HG02571 (cell line): ENCODE results near the gene OR51B5.
"Not testable (repeated sequence)": the region's sequence is repeated elsewhere in the genome, so short reads cannot be mapped to it uniquely, and the experiment has no call there.

Experiments
- ATAC-seq: cut with Tn5 transposase; IDR thresholded peaks from one replicate; pipeline ENCODE4 v1.9.1; 2021; ENCODE audit warnings: mild to moderate bottlenecking, moderate library complexity; ENCODE audit not compliant: unreplicated experiment

The OR51B5 gene, protein sequence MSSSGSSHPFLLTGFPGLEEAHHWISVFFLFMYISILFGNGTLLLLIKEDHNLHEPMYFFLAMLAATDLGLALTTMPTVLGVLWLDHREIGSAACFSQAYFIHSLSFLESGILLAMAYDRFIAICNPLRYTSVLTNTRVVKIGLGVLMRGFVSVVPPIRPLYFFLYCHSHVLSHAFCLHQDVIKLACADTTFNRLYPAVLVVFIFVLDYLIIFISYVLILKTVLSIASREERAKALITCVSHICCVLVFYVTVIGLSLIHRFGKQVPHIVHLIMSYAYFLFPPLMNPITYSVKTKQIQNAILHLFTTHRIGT

DNA sequence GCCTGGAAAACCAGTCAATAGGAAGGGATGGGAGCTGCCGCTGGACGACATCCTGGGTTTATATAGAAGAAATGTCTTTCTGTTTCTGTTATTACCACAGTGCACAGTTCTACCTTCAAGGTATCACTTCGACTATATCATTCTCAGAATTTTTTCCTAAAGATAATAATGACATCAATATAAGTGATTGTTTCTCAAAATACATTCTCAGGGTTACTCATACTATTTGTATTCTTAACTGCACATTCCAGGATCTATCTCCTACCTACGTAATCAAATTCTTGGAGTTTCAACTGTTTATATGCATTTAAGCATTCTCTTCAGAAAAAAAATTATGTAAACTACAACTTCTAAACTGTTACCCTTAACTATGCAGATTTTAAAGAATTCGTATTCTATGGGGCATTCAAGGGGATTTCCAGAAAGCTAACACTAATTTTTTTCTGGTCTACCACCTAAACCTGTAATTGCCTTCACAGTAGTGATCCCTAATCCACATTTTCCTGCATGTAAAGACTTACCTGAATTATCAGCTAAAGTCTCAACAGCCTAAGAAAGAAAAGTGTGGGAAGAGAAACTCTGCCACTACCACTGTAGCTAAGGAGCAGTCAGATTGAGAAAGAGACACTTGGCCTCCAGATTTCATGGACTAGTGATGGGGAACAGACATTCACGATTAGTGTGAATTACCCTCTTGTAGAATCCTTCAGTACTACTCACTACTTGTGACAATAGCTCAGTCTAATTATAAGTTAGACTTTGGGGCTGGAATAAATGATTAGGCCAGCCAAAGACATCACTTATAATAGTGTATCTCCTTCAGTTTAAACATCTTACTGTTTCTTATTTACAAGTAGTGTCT is at the start of gene OR51B5:
OR51B5 (minus strand) TSS at position 51 of the 862 bp plus-strand sequence; CDS start at position 51, 0 bp downstream.
- peak; percentile 44 for ATAC-seq

DNA sequence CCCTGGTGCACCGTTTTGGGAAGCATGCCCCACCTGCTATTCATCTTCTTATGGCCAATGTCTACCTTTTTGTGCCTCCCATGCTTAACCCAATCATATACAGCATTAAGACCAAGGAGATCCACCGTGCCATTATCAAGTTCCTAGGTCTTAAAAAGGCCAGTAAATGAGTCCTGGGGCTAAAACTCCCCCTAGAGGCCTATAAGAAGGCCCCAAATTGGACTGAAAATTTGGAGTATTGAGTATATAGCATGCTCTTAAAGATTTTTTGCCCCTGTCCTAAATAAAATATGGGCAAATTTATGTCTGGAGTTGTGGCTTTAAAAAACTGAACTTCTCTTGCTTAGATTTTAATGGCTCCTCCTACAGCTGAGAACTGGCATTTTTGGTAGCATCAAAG is 46.9 kb upstream of the OR51B5 start:
- no peak for ATAC-seq

DNA sequence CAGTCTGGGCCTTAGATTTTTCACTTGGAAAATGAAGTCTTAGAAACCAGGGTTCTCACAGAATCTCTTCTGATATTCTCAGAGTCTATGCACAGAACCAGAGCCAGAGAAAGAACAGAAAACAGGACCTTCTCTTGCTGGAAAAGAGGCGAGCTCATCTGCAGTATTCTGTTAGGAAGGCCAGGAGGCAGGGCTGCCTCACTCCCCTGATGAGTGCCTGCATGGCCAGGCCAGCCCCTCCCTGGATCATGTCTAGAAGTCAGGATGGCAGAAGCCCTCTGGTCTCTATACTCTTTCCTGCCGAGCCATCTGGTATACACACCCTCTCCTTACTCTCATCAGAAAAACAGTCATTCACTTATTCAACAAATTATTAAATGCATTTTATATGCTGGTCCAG is 41.0 kb upstream of the OR51B5 start:
- ATAC-seq, result no peak

DNA sequence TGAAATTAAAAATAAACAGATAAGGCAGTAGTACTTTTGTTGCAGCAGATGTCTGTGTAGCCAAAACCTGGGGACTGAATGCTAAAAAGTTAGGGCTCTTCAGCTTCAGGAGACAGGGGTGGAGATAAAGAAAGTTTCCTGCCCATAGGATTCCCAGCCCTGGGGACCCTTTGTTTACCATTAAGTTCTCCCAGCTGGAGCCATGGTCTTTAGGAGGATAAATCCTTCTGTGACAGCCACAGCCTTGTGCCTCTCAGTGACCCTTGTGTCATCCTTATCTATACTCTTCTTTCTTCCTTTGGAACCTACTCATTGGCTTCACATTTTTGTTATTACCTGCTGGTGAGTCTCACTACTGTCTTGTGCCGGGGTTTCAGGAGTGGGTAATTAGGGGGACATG is 40.3 kb upstream of the OR51B5 start, which contains the start of gene OR51M1:
OR51M1 (plus strand) TSS at position 237 of the 400 bp plus-strand sequence. CDS start 5,587 bp downstream, outside the sequence.
- ATAC-seq, result no peak

DNA sequence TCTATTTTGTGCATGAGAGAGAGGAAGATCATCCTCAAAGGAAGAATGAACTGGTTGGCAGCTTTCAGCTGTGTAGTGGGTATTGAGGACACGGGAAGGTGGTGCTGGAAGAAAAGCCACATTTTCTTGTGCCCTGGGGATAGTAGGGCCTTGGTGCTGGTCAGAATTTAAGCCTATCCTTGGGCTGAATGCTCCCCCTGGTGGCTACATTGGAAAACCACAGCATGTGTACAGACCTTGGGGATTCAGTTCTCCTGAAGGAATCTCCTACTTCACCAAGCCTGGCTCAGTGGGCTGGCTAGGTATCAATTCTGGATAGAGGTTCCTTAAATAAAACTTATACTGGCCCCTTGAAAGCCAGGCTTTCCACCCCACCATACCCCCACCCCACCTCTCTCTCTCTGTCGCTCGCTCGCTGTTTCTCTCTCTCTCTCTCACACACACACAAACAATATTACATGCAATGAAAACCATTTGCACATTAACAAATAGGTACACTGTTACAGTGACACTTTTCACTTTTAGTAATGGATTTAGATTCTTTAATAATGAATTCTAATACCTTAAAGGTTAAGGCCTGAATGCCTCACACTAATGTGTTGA is 37.5 kb upstream of the OR51B5 start:
- ATAC-seq, result peak; percentile 98

DNA sequence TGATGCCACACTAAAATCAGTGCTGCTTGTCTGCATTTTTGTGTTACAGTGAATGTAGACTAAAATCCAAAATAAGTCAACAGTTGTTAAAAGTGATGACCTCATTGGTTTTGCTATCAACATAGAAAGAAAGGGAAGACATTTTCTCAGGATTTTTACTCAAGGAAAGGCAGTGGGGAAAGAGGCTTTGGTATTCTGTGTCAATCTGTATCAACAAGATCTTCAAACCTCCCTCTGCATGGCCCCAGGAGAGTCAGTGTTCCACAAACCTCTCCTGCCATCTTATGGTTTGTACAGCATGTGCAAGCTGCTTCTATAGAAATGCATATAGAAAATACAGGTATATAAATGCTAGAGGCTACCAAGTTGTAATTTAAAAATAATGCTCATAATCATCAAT is 26.5 kb upstream of the OR51B5 start:
- ATAC-seq, result no peak

DNA sequence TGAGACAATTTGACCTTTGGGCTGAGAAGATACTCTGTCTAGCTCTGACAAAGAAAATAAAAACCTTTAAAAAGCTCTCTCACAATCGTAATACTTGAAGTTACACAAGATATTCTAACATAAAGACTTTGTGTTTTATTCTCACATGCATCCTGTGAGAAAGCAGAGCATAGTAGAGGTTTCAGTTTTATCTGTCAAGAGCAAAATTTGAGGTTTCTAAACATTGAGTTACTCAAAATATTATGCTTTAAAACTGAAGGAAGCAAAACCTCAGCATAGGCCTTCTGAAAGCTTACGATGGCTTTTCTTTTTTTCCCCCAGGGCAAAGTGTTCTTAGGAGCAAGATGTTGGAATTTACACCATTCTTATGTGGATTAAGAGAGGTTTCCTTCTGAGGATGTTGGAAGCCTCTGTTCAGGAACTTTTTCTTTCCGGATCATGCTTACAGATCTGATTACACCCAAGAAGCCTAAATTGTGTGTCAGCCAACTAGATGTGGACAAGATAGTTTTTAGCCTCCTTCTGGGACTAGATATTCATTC is 25.2 kb upstream of the OR51B5 start:
- no peak for ATAC-seq

DNA sequence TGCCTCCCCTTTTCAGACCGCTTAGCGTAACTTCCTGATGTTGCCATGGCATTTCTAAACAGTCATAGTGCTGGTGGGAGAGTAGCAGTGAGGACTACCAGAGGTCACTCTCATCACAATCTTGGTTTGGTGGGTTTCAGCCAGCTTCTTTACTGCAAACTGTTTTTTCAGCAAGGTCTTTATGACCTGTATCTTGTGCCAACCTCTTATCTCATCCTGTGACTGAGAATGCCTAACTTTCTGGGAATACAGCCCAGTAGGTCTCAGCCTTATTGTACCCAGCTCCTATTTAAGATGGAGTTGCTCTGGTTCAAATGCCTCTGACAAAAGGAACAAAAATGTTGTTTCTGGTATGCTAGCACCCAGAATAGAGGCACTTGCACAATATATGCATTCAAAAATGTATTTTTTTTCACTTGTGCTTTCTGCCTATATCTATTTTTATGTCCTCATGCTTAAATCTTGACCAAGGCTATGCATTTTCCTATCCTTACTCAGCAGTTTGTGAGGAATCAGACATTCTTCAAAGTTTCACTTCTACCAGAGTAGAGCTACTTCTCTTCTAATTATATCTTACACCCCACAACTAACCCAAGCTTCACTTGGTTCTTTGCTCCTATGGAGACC is 24.2 kb upstream of the OR51B5 start:
- no peak for ATAC-seq

DNA sequence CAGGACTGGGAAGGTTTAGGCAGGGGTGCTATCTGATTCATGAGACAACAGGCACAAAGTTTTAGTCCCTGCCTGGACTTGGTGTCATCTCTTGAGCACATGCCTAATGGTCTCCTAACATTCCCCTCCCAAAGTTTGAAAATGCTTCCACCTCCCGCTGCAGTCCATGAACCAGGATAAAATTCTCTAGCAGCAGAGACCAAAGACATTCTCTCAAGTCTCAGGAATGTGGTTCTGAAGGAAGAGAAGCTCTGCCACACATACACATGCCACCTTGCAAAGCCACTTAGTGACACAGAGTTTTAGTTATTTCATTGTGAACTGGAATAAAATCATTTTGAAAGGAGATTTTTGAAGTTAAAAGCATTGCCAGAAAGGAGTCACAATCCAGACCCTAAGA is 23.5 kb upstream of the OR51B5 start:
- ATAC-seq, result no peak

DNA sequence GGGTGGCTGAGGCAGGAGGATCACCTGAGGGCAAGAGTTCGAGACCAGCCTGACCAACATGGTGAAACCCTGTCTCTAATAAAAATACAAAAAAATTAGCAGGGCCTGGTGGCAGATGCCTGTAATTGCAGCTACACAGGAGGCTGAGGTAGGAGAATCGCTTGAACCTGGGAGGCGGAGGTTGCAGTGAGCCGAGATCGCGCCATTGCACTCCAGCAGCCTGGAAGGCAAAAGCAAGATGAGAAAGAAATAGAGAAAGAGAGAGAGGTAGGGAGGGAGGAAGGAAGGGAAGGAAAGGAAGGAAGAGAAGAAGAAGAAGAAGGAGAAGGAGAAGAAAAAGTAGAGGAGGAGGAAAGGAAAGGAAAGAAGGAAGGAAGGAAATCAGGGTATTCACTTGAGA is 23.0 kb upstream of the OR51B5 start:
- ATAC-seq, result not testable (repeated sequence)

DNA sequence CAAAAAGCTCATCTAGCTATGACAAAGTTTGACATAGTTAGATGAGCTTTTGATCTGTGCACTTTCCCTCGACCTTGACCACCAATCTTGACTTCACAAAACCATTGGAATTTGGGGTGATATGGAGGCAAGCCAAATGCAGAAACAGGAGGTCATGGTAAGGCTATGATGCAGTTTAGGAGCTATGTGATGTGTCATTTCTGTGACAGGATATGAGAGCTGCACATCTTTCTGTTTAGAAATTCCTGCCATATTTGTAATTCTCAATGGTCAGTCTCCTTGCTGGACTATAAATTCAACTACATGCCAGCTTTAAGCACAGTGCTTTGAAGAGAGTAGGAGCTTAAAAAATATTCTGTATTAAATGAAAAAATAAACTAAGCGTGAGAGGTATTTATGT is 20.9 kb upstream of the OR51B5 start:
- no peak for ATAC-seq

DNA sequence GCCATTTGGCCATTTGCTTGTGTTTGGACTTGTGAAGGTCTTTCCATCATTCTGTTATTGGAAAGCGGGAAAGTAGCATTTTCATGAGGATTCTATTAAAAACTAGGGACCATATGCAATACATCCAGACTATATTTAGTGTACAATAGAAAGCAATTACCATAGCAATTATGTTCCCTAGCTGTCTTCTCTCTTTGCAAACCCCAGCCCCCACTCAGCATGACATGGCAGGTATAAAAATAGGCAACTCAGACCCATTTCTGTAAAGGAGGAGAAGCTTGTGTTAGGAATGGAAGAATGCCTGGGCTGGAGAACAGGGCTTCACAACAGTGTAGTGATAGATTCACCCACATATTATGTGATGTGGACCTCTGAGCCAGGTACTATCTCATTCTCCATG is 20.4 kb upstream of the OR51B5 start:
- ATAC-seq, result no peak

DNA sequence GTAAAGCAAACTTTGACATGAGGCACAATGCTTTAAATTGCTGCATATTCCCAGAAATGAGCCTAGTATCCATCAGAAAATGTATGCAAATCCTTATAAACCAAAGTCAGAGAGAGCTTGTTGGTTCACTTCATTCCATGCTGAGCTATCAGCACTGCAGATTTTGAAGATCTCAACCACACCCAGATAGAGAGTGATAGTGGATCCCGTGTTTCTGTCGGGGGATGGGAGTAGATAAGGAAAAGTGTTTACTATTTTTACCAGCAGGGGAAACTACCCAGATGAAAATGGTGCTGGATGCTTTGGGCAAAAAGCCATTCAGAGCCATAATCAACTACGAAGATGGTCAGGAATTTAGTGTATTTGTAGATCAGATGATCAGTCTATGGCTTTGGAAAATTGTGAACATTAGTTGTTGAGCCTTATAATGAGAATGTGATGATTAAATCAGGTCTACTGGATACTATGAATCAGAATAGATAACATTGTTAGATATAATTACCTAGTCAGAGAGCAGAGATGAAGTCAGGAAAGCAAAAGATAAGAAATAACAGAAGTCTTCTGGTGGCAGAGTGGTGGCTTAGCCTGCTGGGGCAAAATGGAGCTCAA is 18.8 kb upstream of the OR51B5 start:
- no peak for ATAC-seq

DNA sequence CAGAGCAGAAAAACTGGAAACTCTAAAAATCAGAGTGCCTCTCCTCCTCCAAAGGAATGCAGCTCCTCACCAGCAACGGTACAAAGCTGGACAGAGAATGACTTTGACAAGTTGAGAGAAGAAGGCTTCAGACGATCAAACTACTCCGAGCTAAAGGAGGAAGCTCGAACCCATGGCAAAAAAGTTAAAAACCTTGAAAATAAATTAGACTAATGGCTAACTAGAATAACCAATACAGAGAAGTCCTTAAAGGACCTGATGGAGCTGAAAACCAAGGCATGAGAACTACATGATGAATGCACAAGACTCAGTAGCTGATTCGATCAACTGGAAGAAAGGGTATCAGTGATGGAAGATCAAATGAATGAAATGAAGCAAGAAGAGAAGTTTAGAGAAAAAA is 12.7 kb upstream of the OR51B5 start:
- not testable (repeated sequence) for ATAC-seq

DNA sequence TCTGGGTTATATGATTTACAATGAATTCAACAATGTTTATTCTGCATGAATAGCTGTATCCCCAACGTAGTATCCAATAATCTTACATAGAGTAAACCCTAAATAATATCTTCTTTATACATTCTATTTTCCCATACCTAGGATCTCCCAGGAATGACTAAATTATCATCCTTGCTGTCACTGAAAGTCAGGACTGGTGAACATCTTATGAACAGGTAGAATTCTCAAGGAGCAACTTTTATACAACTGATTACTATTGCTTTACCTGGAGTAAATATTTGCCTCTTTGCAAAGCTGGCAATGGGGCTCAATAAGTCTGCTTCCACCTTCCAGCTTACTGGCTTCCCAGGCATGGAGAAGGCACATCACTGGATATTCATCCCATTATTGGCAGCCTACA is 7.9 kb upstream of the OR51B5 start, which contains the start of gene OR51B6:
OR51B6 (plus strand) TSS at position 301 of the 400 bp plus-strand sequence; CDS start at position 301, 0 bp downstream.
- no peak for ATAC-seq

DNA sequence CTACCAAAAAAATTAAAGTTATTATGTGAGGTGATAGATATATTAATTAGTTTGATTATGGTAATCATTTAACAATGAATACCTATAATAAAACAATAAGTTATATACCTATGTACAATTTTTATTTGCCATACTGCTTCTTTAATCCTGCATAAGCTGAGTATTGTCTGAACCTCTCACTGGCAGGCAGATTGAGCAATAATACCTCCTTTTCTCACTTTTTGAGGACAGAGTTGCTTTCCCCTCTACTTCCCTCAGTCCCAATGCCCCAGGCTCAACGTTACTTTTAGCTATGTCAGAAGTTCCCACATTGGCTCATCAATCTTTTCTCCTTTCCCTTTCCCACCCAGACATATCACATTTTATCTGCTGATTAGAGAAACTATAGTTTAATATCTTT is 6.2 kb upstream of the OR51B5 start:
- ATAC-seq, result no peak

DNA sequence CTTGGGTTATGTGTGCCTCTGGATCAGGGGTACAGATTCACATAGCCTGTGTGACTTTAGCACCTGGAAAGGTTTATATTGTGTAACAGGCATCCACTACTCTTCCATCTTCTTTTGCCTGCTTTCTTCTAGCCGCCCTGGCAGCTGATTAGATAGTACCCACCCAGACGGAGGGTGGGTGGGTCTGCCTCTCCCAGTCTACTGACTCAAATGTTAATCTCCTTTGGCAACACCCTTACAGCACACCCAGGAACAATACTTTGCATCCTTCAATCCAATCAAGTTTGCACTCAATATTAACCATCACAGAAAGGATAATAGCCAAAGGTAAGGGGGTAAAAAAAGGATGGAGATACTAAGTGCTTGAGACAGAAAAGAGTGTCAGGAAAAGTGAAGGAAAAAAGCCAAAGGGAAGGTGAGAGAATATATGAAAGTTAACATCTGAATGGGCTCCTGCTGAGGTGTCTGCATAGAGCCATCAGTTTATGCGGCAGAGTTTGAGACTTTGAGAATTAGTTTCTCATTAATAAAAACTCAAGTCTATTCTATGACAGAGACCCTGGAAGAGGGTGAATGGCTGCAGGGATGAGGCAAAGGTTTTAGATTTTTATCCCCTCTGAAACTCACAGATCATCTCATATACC is 5.3 kb upstream of the OR51B5 start:
- no peak for ATAC-seq

DNA sequence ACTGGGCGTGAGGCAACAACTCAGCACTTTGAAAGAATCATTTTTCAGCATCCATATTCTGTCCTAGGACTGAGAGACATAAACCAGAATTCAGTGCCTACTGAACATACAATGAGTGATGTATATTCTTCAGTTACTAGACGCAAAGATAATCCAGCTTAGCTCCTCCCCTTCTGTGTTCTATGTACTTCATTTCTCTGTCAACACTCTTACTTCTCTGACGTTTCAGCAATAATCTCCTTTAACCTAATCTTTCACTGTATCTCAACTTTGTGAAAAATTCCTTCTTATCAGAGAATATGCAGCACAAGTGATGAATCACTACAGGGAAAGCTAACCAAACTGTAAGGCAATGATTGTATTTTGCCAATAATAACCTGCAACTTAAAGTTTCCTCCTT is 2.5 kb upstream of the OR51B5 start:
- ATAC-seq, result no peak

DNA sequence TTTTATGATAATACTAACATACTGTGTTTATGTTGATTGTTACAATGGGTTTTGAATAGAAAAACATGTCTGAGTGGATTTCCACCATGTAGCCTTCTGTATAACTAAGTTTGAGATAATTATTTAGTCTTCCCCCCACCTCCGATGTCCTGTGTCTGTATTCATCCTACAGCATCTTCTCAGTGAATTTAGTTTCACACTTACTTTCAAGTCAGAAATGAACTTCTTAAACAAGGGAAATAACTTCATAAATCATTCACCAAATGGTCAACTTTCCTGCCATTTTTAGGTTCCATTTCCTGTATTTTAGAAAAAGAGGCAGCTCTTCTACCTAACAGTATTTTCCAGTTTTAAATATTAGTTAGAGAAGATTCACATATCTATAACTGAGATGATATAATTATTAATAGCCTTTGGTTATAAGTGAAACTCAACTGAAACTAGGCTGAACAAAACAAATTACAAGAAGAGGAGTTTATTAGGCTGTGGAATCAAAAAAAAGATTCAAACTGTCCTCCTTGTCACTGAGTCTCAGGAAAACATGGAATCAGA is 3.5 kb downstream of the OR51B5 start:
- peak; percentile 40 for ATAC-seq

DNA sequence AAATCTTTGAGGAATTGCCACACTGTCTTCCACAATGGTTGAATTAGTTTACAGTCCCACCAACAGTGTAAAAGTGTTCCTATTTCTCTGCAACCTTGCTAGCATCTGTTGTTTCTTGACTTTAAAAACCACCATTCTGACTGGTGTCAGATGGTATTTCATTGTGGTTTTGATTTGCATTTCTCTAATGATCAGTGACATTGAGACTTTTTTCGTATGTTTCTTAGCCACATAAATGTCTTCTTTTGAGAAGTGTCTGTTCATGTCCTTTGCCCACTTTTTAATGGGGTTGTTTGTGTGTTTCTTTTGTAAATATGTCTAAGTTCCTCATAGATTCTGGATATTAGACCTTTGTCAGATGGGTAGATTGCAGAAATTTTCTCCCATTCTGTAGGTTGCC is 6.1 kb downstream of the OR51B5 start:
- ATAC-seq, result not testable (repeated sequence)
